ENCODE measurements around the gene LPAR1.

LPAR1 gene

GRCh38 chr9:110986529-110986928, 51.7 kb downstream of the LPAR1 start:
- Mint-ChIP-seq H3K36me3 (ENCODE audit: insufficient read depth) (no peaks in the 10 kb centered on the region), H3K4me1 (no peaks in the 10 kb centered on the region)

GRCh38 chr9:110984890-110985437, 53.3 kb downstream of the LPAR1 start:
- ATAC-seq (replicated peaks; ENCODE audit: extremely low read depth, poor library complexity, severe bottlenecking) (no peak), DNase-seq (ENCODE audit: low spot score in 2 of 2) (no peak)
- Mint-ChIP-seq H3K4me3 (no peak overlapping the region), H3K9me3 (peaks cover 12% of the 10 kb centered on the region), H3K27me3 (no peaks in the 10 kb centered on the region), H3K4me1 (no peaks in the 10 kb centered on the region), H3K27ac (ENCODE audit: low read depth) (no peak overlapping the region), H3K36me3 (ENCODE audit: insufficient read depth) (no peaks in the 10 kb centered on the region)

More at GRCh38 chr9:110986529-110986928, 51.7 kb downstream of the LPAR1 start:
- Mint-ChIP-seq H3K27ac (ENCODE audit: low read depth) (no peak overlapping the region), H3K27me3 (no peaks in the 10 kb centered on the region), H3K9me3 (peaks cover 15% of the 10 kb centered on the region), H3K4me3 (no peak overlapping the region)
- DNase-seq (ENCODE audit: low spot score in 2 of 2) (no peak), ATAC-seq (replicated peaks; ENCODE audit: extremely low read depth, poor library complexity, severe bottlenecking) (no peak)

DNA sequence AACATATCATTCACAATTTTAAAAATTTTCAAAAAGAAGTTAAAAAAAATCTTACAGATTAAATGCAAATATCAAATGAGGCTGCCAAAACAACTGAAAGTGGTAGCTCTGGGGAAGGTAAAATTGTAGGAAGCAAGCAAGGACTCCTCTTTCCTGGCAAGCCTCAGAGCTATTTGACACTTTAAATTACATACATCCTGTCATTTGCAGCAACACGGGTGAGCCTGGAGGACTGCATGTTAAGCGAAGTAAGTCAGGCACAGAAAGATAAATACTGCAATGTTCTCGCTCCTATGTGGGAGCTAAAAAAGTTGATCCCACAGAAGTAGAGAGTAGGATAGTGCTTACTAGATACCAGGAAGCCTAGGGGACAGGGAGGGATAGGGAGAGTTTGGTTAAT, 58.0 kb downstream of the LPAR1 start:
- Mint-ChIP-seq H3K9me3 (peaks cover 20% of the 10 kb centered on the region), H3K27me3 (no peaks in the 10 kb centered on the region), H3K4me1 (no peaks in the 10 kb centered on the region), H3K27ac (ENCODE audit: low read depth) (no peak overlapping the region), H3K4me3 (no peak overlapping the region), H3K36me3 (ENCODE audit: insufficient read depth) (no peaks in the 10 kb centered on the region)
- ATAC-seq (replicated peaks; ENCODE audit: extremely low read depth, poor library complexity, severe bottlenecking) (no peak), DNase-seq (ENCODE audit: low spot score in 2 of 2) (no peak)

DNA sequence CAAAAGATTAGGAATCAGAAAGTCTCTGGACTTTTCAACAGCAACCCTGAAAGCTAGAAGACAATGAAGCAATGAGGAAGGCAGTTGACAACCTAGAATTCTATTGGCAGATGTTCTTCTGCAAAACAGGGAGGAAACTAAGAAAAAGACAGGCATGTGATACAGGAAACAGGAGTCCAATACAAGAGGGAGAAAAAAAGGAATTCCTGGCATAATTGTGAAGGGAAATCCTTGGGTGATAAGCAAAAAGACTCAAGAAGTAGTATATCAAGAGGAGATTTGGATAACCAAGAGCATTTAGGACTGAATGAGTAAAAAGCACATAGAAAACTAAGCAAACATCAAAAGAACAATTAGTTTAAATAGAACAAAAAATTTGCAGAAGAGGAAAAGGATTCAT, 58.6 kb downstream of the LPAR1 start:
- Mint-ChIP-seq H3K9me3 (peaks cover 23% of the 10 kb centered on the region), H3K36me3 (ENCODE audit: insufficient read depth) (peaks cover 1% of the 10 kb centered on the region), H3K27me3 (no peaks in the 10 kb centered on the region), H3K4me1 (no peaks in the 10 kb centered on the region), H3K27ac (ENCODE audit: low read depth) (no peak overlapping the region), H3K4me3 (no peak overlapping the region)
- ATAC-seq (replicated peaks; ENCODE audit: extremely low read depth, poor library complexity, severe bottlenecking), result no peak
- no peak for DNase-seq (ENCODE audit: low spot score in 2 of 2)

DNA sequence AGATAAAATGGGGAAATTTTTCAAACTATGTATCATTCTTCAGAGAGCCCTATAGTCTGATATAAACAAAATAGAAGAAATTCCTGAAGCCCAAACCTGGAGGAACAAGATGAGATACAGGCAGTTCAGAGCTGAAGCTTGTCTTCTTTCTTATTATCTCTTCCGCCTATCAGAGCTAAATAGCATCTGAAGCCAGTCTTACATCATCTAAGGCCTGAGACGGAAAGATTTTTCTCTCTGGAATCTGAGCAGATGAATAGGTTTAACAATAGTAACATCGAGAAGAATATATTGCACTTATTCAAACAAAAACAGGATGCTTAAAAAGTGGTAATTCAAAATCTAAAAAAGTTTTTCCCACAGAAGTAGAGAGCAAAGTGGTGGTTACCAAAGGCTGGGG, 59.8 kb downstream of the LPAR1 start:
- no peak overlapping the region for H3K4me3 Mint-ChIP-seq
- no peaks in the 10 kb centered on the region for H3K27me3 Mint-ChIP-seq
- DNase-seq (ENCODE audit: low spot score in 2 of 2), result no peak
- H3K36me3 Mint-ChIP-seq (ENCODE audit: insufficient read depth), result peaks cover 1% of the 10 kb centered on the region
- no peak for ATAC-seq (replicated peaks; ENCODE audit: extremely low read depth, poor library complexity, severe bottlenecking)
- peaks cover 19% of the 10 kb centered on the region for H3K9me3 Mint-ChIP-seq
- no peak overlapping the region for H3K27ac Mint-ChIP-seq (ENCODE audit: low read depth)
- H3K4me1 Mint-ChIP-seq, result no peaks in the 10 kb centered on the region

DNA sequence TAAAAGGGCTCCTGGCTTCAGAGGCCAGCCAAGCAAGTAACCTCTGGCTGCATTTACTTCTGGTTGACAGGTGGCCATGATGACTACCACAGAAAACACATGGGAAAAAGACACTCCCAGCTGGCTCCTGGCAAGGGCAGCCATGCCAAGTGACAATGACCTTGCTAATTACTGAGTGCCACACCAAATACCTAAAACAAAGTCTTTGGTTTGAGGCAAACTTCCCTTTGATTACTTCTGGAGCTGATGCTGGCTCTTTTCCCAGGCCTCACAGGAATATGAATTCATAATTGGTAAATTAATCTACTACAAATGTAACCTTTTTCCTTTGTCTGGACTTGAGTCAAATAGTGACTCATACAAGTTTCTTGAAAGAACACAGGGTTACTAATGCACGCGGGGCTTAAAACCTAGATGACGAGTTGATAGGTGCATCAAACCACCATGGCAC, 61.0 kb downstream of the LPAR1 start:
- Mint-ChIP-seq H3K27me3 (no peaks in the 10 kb centered on the region), H3K4me3 (no peak overlapping the region)
- no peak for ATAC-seq (replicated peaks; ENCODE audit: extremely low read depth, poor library complexity, severe bottlenecking)

GRCh38 chr9:110975969-110976368, 62.3 kb downstream of the LPAR1 start:
- DNase-seq (ENCODE audit: low spot score in 2 of 2), result no peak
- Mint-ChIP-seq H3K4me1 (no peaks in the 10 kb centered on the region), H3K27ac (ENCODE audit: low read depth) (no peak overlapping the region), H3K9me3 (peaks cover 19% of the 10 kb centered on the region), H3K27me3 (no peaks in the 10 kb centered on the region), H3K36me3 (ENCODE audit: insufficient read depth) (peaks cover 1% of the 10 kb centered on the region), H3K4me3 (no peak overlapping the region)
- ATAC-seq (replicated peaks; ENCODE audit: extremely low read depth, poor library complexity, severe bottlenecking), result no peak

More for the DNA sequence above, 61.0 kb downstream of the LPAR1 start:
- peaks cover 1% of the 10 kb centered on the region for H3K36me3 Mint-ChIP-seq (ENCODE audit: insufficient read depth)
- H3K4me1 Mint-ChIP-seq, result no peaks in the 10 kb centered on the region
- no peak for DNase-seq (ENCODE audit: low spot score in 2 of 2)
- no peak overlapping the region for H3K27ac Mint-ChIP-seq (ENCODE audit: low read depth)
- H3K9me3 Mint-ChIP-seq, result peaks cover 19% of the 10 kb centered on the region

- peaks cover 1% of the 10 kb centered on the region for H3K36me3 Mint-ChIP-seq (ENCODE audit: insufficient read depth)
- peaks cover 19% of the 10 kb centered on the region for H3K9me3 Mint-ChIP-seq
- no peak overlapping the region for H3K4me3 Mint-ChIP-seq
- H3K27me3 Mint-ChIP-seq, result no peaks in the 10 kb centered on the region
- DNase-seq (ENCODE audit: low spot score in 2 of 2) (no peak), ATAC-seq (replicated peaks; ENCODE audit: extremely low read depth, poor library complexity, severe bottlenecking) (no peak)
- no peak overlapping the region for H3K27ac Mint-ChIP-seq (ENCODE audit: low read depth)
- H3K4me1 Mint-ChIP-seq, result no peaks in the 10 kb centered on the region
These were observed 63.0 kb downstream of the LPAR1 start for GRCh38 chr9:110975278-110975677.

DNA sequence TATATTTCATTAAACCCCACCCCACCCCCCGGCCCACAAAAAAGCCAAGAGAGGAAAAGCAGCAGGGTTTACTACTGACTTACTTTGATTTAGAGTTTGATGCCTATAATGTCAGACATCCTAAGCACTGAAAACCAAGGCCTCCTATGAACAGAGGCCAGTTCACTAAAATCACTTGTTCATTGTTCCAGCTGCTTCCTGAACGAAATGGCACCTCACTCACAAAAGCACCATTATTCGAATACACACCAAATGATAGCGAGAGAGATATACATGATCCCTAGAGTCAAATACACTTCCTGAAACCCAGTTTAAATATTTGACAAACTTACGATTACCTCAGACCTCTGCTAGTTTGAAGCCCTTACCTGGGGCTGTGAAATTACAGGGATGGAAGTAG, 66.6 kb downstream of the LPAR1 start:
- Mint-ChIP-seq H3K9me3 (peaks cover 18% of the 10 kb centered on the region), H3K27ac (ENCODE audit: low read depth) (no peak overlapping the region), H3K27me3 (no peaks in the 10 kb centered on the region), H3K4me1 (no peaks in the 10 kb centered on the region), H3K4me3 (no peak overlapping the region), H3K36me3 (ENCODE audit: insufficient read depth) (peaks cover 1% of the 10 kb centered on the region)
- DNase-seq (ENCODE audit: low spot score in 2 of 2), result no peak
- ATAC-seq (replicated peaks; ENCODE audit: extremely low read depth, poor library complexity, severe bottlenecking), result no peak

DNA sequence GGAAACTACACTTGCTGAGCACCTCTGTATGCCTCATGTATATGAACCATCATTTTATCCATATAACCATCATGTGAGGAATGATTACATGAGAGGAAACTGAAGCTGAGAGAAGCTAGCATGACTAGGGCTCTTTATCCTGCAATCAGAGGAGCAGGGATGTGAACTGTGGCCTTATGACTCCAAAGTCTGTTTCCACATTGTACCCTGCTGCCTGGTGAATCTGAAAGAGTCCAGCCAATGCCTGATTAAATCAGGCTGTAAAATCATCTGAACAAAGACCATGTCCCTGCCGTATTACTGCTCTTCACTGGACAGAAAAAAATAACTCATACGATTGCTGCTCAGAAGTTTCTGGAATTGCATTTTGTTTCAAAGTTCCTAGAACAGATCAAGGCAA, 67.0 kb downstream of the LPAR1 start:
- DNase-seq (ENCODE audit: low spot score in 2 of 2), result no peak
- ATAC-seq (replicated peaks; ENCODE audit: extremely low read depth, poor library complexity, severe bottlenecking), result no peak
- Mint-ChIP-seq H3K9me3 (peaks cover 13% of the 10 kb centered on the region), H3K27me3 (no peaks in the 10 kb centered on the region), H3K4me1 (no peaks in the 10 kb centered on the region), H3K4me3 (no peak overlapping the region), H3K27ac (ENCODE audit: low read depth) (no peak overlapping the region), H3K36me3 (ENCODE audit: insufficient read depth) (peaks cover 1% of the 10 kb centered on the region)

DNA sequence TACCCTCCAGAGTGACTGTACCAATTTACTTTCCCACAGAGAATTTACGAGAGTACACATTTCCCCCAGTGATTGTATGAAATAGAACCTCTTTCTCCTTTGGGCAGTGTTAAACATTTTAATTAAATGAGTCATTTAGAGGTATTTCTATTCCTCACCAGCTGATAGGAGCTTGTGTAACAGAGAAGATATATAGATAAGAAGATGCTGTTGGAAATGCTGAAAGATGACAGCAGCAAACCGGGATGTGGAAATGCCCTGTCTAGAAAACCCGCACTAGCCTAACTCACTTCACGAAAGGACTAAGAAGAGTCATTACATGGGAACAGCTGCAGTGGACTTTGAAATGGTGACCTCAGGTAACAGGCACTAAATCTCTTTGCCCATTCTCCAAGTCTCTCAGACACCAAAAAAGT, 68.3 kb downstream of the LPAR1 start:
- H3K27ac Mint-ChIP-seq (ENCODE audit: low read depth), result no peak overlapping the region
- ATAC-seq (replicated peaks; ENCODE audit: extremely low read depth, poor library complexity, severe bottlenecking), result no peak
- H3K27me3 Mint-ChIP-seq, result no peaks in the 10 kb centered on the region
- no peak for DNase-seq (ENCODE audit: low spot score in 2 of 2)
- no peaks in the 10 kb centered on the region for H3K4me1 Mint-ChIP-seq
- peaks cover 10% of the 10 kb centered on the region for H3K9me3 Mint-ChIP-seq
- H3K36me3 Mint-ChIP-seq (ENCODE audit: insufficient read depth), result no peaks in the 10 kb centered on the region
- H3K4me3 Mint-ChIP-seq, result no peak overlapping the region

GRCh38 chr9:110968096-110968495, 70.2 kb downstream of the LPAR1 start:
- no peak for DNase-seq (ENCODE audit: low spot score in 2 of 2)
- Mint-ChIP-seq H3K36me3 (ENCODE audit: insufficient read depth) (no peaks in the 10 kb centered on the region), H3K27me3 (no peaks in the 10 kb centered on the region), H3K4me3 (no peak overlapping the region), H3K9me3 (peaks cover 6% of the 10 kb centered on the region), H3K4me1 (no peaks in the 10 kb centered on the region), H3K27ac (ENCODE audit: low read depth) (no peak overlapping the region)
- no peak for ATAC-seq (replicated peaks; ENCODE audit: extremely low read depth, poor library complexity, severe bottlenecking)

GRCh38 chr9:110967196-110967595, 71.1 kb downstream of the LPAR1 start:
- ATAC-seq (replicated peaks; ENCODE audit: extremely low read depth, poor library complexity, severe bottlenecking) (no peak), DNase-seq (ENCODE audit: low spot score in 2 of 2) (no peak)
- H3K27ac Mint-ChIP-seq (ENCODE audit: low read depth), result no peak overlapping the region
- no peaks in the 10 kb centered on the region for H3K36me3 Mint-ChIP-seq (ENCODE audit: insufficient read depth)
- no peaks in the 10 kb centered on the region for H3K27me3 Mint-ChIP-seq
- H3K9me3 Mint-ChIP-seq, result peaks cover 7% of the 10 kb centered on the region
- H3K4me3 Mint-ChIP-seq, result no peak overlapping the region
- H3K4me1 Mint-ChIP-seq, result no peaks in the 10 kb centered on the region

DNA sequence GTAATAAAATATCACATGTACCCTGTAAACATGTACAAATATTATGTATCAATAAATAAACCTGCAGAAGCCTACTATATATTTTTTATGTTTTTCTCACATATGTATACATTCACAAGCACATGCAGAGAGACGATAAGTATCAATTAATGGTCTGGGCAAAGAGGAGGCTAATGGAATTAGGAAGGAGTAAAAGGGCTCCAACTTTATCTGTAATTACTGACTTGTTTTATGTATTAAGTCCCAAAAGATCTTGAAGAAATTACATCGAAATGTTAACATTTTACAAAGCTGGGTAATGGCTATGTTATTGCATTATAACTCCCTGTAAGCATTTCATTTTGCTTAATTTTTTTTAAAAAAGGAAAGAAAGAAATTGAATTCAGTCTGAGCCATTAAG, 78.0 kb downstream of the LPAR1 start:
- no peak overlapping the region for H3K4me3 Mint-ChIP-seq
- H3K27me3 Mint-ChIP-seq, result no peaks in the 10 kb centered on the region
- H3K9me3 Mint-ChIP-seq, result peaks cover 12% of the 10 kb centered on the region
- no peaks in the 10 kb centered on the region for H3K4me1 Mint-ChIP-seq
- H3K27ac Mint-ChIP-seq (ENCODE audit: low read depth), result no peak overlapping the region
- H3K36me3 Mint-ChIP-seq (ENCODE audit: insufficient read depth), result no peaks in the 10 kb centered on the region
- no peak for ATAC-seq (replicated peaks; ENCODE audit: extremely low read depth, poor library complexity, severe bottlenecking)
- no peak for DNase-seq (ENCODE audit: low spot score in 2 of 2)

All from central memory CD8-positive, alpha-beta T cell (primary cell).